ENCODE data around the gene LRBA. TPM values are rescaled to one million over a fixed set of nuclear protein-coding genes. Genes with fewer than 3 reads are reported as not detected.

LRBA gene
- total and polyA plus RNA-seq, 8 donors = 43.3 to 62.5 (median 52.3) TPM

GRCh38 chr4:150816491-150816890 lies 198.6 kb downstream of the LRBA start:
- no peaks in the 10 kb centered on the region for H3K27me3 ChIP-seq
- DNase-seq (no peak), ATAC-seq (no peak)
- no peaks in the 10 kb centered on the region for H3K4me1 ChIP-seq
- H3K4me3 ChIP-seq = no peak overlapping the region
- TF ChIP-seq, protein P1, sequence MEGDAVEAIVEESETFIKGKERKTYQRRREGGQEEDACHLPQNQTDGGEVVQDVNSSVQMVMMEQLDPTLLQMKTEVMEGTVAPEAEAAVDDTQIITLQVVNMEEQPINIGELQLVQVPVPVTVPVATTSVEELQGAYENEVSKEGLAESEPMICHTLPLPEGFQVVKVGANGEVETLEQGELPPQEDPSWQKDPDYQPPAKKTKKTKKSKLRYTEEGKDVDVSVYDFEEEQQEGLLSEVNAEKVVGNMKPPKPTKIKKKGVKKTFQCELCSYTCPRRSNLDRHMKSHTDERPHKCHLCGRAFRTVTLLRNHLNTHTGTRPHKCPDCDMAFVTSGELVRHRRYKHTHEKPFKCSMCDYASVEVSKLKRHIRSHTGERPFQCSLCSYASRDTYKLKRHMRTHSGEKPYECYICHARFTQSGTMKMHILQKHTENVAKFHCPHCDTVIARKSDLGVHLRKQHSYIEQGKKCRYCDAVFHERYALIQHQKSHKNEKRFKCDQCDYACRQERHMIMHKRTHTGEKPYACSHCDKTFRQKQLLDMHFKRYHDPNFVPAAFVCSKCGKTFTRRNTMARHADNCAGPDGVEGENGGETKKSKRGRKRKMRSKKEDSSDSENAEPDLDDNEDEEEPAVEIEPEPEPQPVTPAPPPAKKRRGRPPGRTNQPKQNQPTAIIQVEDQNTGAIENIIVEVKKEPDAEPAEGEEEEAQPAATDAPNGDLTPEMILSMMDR (IDR thresholded peaks at IDR 0.05) = no peak
- H3K9me3 ChIP-seq = no peaks in the 10 kb centered on the region
- intact Hi-C loops (cut with DNase I) = no loop called here
- no peak overlapping the region for H3K27ac ChIP-seq
- no peaks in the 10 kb centered on the region for H3K36me3 ChIP-seq

DNA sequence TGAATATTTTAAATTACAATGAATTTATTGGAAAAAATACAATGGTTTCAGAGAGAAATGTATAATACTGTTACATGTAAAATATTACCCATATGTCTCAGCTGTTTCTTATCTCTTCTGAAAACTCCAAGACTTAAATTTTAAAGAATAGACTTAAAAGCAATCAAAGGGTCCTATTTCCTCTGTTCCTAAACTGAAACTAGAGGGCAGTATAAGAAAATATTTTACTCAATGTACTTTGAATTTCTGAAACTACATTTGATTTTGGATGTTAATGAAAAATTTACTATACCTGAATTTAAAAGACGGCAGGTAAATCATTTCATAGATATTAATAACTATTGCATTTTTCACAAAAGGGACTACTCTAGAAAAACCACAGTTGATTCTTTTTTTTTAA lies 200.2 kb downstream of the LRBA start:
- Histone ChIP-seq H3K27ac (no peak overlapping the region), H3K36me3 (no peaks in the 10 kb centered on the region), H3K9me3 (no peaks in the 10 kb centered on the region), H3K4me3 (no peak overlapping the region), H3K27me3 (no peaks in the 10 kb centered on the region), H3K4me1 (no peaks in the 10 kb centered on the region)
- DNase-seq (no peak), ATAC-seq (no peak)
- TF ChIP-seq, protein P1 (IDR thresholded peaks at IDR 0.05) = no peak
- intact Hi-C loops (cut with DNase I) = no loop called here

- intact Hi-C loops (cut with DNase I) = no loop called here
Observed at GRCh38 chr4:150805183-150806025, 209.7 kb downstream of the LRBA start.

DNA sequence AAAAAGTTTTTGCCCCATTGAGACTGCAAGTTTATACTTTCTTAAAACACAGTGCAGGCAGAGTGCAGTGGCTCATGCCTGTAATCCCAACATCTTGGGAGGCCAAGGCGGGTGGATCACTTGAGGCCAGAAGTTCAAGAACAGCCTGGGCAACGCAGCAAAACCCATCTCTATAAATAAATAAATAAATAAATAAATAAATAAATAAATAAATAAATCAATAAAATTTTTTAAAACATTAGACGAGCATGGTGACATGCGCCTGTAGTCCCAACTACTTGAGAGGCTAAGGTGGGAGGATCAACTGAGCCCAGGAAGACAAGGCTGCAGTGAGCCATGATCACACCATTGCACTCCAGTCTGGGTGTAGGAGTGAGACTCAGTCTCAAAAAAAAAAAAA lies 213.3 kb downstream of the LRBA start:
- DNase-seq = no peak
- Histone ChIP-seq H3K36me3 (no peaks in the 10 kb centered on the region), H3K27me3 (no peaks in the 10 kb centered on the region), H3K27ac (no peak overlapping the region), H3K4me3 (no peak overlapping the region), H3K9me3 (no peaks in the 10 kb centered on the region), H3K4me1 (no peaks in the 10 kb centered on the region)
- TF ChIP-seq, protein P1 (IDR thresholded peaks at IDR 0.05) = no peak
- no peak for ATAC-seq
- intact Hi-C loops (cut with DNase I) = no loop called here

More at GRCh38 chr4:150805183-150806025, 209.7 kb downstream of the LRBA start:
- H3K36me3 ChIP-seq = no peaks in the 10 kb centered on the region
- DNase-seq = no peak
- no peaks in the 10 kb centered on the region for H3K27me3 ChIP-seq
- H3K4me3 ChIP-seq = no peak overlapping the region
- H3K27ac ChIP-seq = no peak overlapping the region
- H3K4me1 ChIP-seq = no peaks in the 10 kb centered on the region
- H3K9me3 ChIP-seq = no peaks in the 10 kb centered on the region
- no peak for ATAC-seq
- TF ChIP-seq, protein P1 (IDR thresholded peaks at IDR 0.05) = no peak

- Histone ChIP-seq H3K4me1 (no peaks in the 10 kb centered on the region), H3K9me3 (no peaks in the 10 kb centered on the region), H3K4me3 (no peak overlapping the region), H3K27me3 (no peaks in the 10 kb centered on the region), H3K27ac (no peak overlapping the region), H3K36me3 (no peaks in the 10 kb centered on the region)
- ATAC-seq (no peak), DNase-seq (no peak)
- intact Hi-C loops (cut with DNase I) = no loop called here
- TF ChIP-seq, protein P1 (IDR thresholded peaks at IDR 0.05) = no peak
Observed at GRCh38 chr4:150799207-150799606, 215.9 kb downstream of the LRBA start.
